ENCODE data around the gene SPIRE1. TPM values are rescaled to one million over a fixed set of nuclear protein-coding genes. Genes with fewer than 3 reads are reported as not detected.
"Not testable (repeated sequence)": the region's sequence is repeated elsewhere in the genome, so short reads cannot be mapped to it uniquely, and the experiment has no call there.

SPIRE1 gene
- total RNA-seq, 1 donor from 2014 or later = 49.2 TPM

GRCh38 chr18:12631831-12632477, 26.0 kb downstream of the SPIRE1 start:
- Histone ChIP-seq H3K4me3 (ENCODE audit: low read depth, low read length) (no peak overlapping the region), H3K36me3 (ENCODE audit: control insufficient read depth, insufficient read depth, low read length) (no peaks in the 10 kb centered on the region), H3K27me3 (ENCODE audit: control insufficient read depth, insufficient read depth, low read length) (no peaks in the 10 kb centered on the region)
- DNase-seq (ENCODE audit: low read depth) = no peak
- no peak for TF ChIP-seq CTCF (IDR thresholded peaks at IDR 0.05; ENCODE audit: insufficient read depth, low read length, poor library complexity, severe bottlenecking)

- no peak for DNase-seq (ENCODE audit: low read depth)
- H3K36me3 ChIP-seq (ENCODE audit: control insufficient read depth, insufficient read depth, low read length) = no peaks in the 10 kb centered on the region
- no peak overlapping the region for H3K4me3 ChIP-seq (ENCODE audit: low read depth, low read length)
- no peak for TF ChIP-seq CTCF (IDR thresholded peaks at IDR 0.05; ENCODE audit: insufficient read depth, low read length, poor library complexity, severe bottlenecking)
- no peaks in the 10 kb centered on the region for H3K27me3 ChIP-seq (ENCODE audit: control insufficient read depth, insufficient read depth, low read length)
These were observed 27.8 kb downstream of the SPIRE1 start for GRCh38 chr18:12630136-12630535.

GRCh38 chr18:12628706-12629702, 28.9 kb downstream of the SPIRE1 start:
- no peak for DNase-seq (ENCODE audit: low read depth)
- TF ChIP-seq CTCF (IDR thresholded peaks at IDR 0.05; ENCODE audit: insufficient read depth, low read length, poor library complexity, severe bottlenecking) = no peak
- H3K36me3 ChIP-seq (ENCODE audit: control insufficient read depth, insufficient read depth, low read length) = no peaks in the 10 kb centered on the region
- no peaks in the 10 kb centered on the region for H3K27me3 ChIP-seq (ENCODE audit: control insufficient read depth, insufficient read depth, low read length)
- H3K4me3 ChIP-seq (ENCODE audit: low read depth, low read length) = no peak overlapping the region

GRCh38 chr18:12627199-12627598, 30.7 kb downstream of the SPIRE1 start:
- H3K27me3 ChIP-seq (ENCODE audit: control insufficient read depth, insufficient read depth, low read length); H3K4me3 ChIP-seq (ENCODE audit: low read depth, low read length); DNase-seq (ENCODE audit: low read depth); H3K36me3 ChIP-seq (ENCODE audit: control insufficient read depth, insufficient read depth, low read length): not testable (repeated sequence)

GRCh38 chr18:12625241-12625640, 32.7 kb downstream of the SPIRE1 start:
- Histone ChIP-seq H3K27me3 (ENCODE audit: control insufficient read depth, insufficient read depth, low read length) (no peaks in the 10 kb centered on the region), H3K4me3 (ENCODE audit: low read depth, low read length) (no peak overlapping the region), H3K36me3 (ENCODE audit: control insufficient read depth, insufficient read depth, low read length) (no peaks in the 10 kb centered on the region)
- DNase-seq (ENCODE audit: low read depth) = no peak
- no peak for TF ChIP-seq CTCF (IDR thresholded peaks at IDR 0.05; ENCODE audit: insufficient read depth, low read length, poor library complexity, severe bottlenecking)

GRCh38 chr18:12621742-12622306, 36.1 kb downstream of the SPIRE1 start:
- no peaks in the 10 kb centered on the region for H3K27me3 ChIP-seq (ENCODE audit: control insufficient read depth, insufficient read depth, low read length)
- no peak for DNase-seq (ENCODE audit: low read depth)
- no peaks in the 10 kb centered on the region for H3K36me3 ChIP-seq (ENCODE audit: control insufficient read depth, insufficient read depth, low read length)
- TF ChIP-seq CTCF (IDR thresholded peaks at IDR 0.05; ENCODE audit: insufficient read depth, low read length, poor library complexity, severe bottlenecking) = no peak
- H3K4me3 ChIP-seq (ENCODE audit: low read depth, low read length) = no peak overlapping the region
